D721Med (cell line): ENCODE results near the gene HMG20A.

Experiments
- DNase-seq: peaks from one replicate; pipeline ENCODE4 v3.0.0; 2011; ENCODE audit warnings: low spot score; ENCODE audit not compliant: insufficient read length
- FAIRE-seq: peaks from 2 replicates; lab custom pipeline; 2011; peaks lifted over from hg19 to GRCh38; lab: Jason Lieb, UNC
- TF ChIP-seq, protein P1 (sequence below): IDR thresholded peaks from 2 replicates; pipeline ENCODE4 v1.5.1; 2012; ENCODE audit warnings: mild to moderate bottlenecking, control low read depth; ENCODE audit not compliant: insufficient read depth; ENCODE audit errors: missing control alignments

HMG20A gene

GRCh38 chr15:77532067-77532710 is 111.5 kb downstream of the HMG20A start:
- FAIRE-seq, result no peak

DNA sequence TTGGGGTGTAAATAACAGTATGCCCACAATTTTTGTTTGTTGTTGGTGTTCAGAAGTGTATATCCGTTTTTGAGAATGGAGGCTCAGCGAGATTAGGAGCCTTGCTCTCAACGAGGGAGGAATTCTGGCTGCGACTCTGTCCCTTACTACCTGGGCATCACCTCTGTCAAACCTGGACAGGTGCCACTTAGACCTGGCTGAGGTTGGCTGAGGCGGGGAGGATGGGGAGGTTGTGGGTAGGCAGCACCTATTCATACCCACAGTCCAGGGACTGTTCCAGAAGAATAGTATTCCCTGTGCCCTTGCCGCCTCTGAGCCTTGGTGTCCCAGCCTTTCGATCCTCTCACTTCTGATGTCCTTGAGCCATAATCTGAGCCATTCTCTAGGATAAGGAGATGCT is 112.2 kb downstream of the HMG20A start:
- TF ChIP-seq, protein P1, sequence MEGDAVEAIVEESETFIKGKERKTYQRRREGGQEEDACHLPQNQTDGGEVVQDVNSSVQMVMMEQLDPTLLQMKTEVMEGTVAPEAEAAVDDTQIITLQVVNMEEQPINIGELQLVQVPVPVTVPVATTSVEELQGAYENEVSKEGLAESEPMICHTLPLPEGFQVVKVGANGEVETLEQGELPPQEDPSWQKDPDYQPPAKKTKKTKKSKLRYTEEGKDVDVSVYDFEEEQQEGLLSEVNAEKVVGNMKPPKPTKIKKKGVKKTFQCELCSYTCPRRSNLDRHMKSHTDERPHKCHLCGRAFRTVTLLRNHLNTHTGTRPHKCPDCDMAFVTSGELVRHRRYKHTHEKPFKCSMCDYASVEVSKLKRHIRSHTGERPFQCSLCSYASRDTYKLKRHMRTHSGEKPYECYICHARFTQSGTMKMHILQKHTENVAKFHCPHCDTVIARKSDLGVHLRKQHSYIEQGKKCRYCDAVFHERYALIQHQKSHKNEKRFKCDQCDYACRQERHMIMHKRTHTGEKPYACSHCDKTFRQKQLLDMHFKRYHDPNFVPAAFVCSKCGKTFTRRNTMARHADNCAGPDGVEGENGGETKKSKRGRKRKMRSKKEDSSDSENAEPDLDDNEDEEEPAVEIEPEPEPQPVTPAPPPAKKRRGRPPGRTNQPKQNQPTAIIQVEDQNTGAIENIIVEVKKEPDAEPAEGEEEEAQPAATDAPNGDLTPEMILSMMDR, result no peak
- DNase-seq (no peak), FAIRE-seq (no peak)

More at GRCh38 chr15:77532067-77532710, 111.5 kb downstream of the HMG20A start:
- TF ChIP-seq, protein P1, result no peak
- DNase-seq, result no peak

DNA sequence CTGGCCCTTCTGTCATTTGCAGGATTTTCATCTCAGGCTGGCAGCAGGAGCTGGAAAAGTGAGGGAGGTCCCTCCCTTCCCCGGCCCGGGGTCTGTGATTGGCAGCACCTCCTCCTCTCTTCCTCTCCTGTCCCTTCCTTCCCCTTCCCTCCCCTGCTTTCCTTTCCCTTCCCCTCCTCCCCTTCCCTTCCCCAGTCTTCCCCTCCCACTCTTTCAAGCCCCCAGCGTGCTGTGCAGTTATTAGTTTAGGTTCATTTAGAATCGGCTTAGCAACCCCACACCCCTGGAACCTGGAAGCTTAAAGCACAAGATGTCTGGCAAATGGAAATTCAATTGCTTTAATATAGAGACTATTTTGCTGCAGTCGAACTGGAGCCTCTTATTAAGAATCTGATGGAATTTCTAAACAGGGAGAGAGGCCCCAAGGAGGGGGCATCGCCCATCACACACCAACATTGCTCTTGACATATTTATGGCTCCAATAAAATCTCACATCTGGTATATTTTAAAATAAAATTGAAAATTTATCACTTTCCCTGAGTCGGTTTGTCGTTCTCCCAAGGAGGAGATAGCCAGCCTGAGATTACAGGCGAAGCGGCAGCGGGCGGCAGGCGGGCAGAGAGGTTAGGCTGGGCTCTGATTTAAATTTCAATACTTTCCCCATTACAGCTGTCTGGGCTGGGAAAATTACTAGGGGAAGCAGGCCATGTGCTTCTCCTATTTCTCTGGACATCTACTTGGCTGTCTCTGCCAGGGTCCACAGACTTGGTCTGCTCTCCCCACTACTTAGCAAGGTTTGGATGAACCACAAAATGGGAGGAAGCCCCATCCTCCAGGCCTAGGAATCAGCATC is 113.1 kb downstream of the HMG20A start:
- FAIRE-seq, result no peak
- no peak for DNase-seq
- TF ChIP-seq, protein P1, result no peak
